ENCODE results near the gene LTBP3.
"Not testable (repeated sequence)": the region's sequence is repeated elsewhere in the genome, so short reads cannot be mapped to it uniquely, and the experiment has no call there.

Gene LTBP3

DNA sequence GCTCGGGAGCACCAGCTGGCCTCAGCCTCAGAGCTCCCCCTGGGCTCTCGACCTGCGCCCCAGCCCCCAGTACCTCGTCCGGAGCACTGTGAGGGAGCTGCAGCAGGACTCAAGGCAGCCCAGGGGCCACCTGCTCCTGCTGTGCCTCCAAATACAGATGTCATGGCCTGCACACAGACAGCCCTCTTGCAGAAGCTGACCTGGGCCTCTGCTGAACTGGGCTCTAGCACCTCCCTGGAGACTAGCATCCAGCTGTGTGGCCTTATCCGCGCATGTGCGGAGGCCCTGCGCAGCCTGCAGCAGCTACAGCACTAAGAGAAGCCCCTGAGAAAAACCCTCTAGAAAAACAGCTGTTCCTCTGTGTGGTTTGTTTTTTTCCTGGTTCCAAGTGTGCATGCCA lies 13.3 kb upstream of the LTBP3 start:
- DNase-seq: no peak

DNA sequence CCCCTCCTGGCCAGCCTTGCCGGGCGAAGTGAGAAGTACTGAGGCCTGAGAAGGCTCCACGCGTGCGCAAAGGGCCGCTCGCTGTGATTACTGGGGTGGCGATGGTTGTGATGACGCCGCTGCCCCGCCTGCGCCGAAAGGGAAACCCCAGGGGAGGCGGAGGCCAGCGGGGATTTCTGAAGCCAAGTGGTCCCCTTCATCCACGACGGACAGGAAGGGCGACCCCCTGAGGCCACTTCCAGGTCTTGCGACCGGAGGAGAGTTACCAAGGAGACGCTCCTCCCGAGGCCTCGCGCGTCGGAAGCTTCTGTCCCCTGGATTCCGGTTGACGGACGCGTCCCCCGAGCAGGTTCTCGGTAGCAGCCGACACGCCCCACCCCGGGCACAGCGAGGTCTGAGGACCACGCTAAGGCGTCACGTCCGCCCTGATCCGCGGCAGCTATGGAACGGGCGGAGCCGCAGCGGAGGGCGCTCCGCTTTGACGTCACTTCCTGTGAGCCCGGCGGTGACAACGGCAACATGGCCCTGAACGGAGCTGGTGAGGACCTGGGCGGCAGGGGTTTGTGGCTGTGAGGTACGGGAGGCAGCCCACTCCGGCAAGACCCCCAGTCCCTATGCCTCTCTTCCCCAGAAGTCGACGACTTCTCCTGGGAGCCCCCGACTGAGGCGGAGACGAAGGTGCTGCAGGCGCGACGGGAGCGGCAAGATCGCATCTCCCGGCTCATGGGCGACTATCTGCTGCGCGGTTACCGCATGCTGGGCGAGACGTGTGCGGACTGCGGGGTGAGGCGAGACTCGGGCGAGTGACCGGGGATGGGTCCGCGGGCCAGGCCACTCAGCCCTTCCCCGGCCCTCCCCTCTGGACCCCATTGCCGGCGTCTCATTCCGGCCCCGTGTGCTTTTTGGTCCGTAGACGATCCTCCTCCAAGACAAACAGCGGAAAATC lies 12.1 kb upstream of the LTBP3 start, which contains the start of gene ZNRD2:
Gene ZNRD2, plus strand, starts transcription at position 505 of the 946 bp plus-strand sequence. Its CDS starts 15 bp downstream, at position 520.
- DNase-seq: peak; percentile 100

DNA sequence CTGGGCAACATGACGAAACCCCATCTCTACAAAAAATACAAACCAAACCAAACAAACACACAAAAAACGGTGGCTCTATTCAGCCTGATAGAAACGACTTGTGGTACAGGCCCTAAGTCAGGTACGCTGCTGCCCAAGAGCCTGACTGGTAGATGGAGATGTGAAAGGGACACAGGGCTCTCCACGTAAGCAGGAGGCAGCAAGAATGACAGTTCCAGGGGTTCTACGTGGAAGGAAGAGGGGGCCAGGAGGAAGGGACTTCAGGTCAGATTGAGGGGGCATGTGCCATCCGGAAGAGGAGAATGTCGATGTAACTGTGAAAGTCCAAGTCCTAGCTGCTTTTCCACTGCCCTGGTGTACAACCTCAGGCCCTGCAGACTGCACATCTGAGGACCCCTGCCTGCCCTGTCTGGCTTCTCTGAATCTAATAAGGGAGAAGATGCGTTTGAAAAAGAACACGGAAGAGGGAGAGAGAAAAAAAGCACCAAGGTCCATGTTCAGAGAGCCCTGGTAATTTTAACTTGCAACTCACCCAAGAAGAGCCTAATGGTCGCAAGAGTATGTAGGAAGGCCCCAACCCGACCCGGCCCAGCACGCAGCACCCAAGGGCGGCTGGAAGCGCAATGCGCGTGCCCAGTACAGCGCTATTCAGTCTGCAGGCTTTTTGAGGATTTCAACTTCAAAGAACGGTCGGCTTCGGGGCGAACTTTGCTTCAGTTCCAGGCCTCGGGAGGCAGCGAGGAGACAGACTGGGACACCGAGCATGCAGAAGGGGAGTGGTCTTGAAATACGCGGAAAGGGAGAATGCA lies 11.2 kb upstream of the LTBP3 start:
- no peak for DNase-seq

DNA sequence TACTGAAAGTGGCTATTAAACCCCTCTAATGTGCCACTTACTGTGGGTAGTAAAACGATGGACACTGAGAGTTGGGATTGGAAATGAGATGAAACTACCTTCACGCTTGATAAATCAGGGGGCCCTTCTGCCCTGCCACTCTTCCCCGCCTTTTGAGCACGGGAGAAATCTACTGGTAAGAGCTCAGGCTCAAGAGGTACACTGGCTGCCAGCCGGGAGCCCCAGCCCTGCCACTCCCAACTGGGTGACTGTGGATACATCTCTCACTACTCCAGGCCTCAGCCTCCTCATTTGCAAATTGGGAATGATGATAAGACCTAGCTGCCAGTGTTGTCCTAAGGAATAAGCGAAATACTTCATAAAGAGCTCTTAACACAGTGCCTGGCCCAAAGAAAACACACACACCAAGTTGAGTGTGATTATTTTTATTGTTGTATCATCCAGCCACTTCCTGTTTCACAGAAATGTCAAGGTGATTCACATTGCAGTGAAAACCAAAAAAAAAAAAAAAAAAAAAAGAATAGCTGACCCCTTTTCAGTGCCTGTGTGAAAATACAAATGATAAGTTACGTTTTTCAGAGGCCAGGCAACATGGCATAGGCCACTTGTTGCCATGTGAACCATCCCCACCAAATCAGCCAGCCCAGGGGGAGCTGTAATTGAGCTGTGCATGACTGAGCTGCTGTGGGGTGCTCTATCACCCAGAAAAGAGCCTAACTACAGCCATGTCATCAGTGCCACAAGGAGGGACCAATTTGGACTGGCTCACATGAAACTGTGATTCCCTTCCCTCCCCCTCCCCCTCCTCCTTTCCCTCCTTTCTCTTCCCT lies 7.7 kb upstream of the LTBP3 start:
- DNase-seq: peak; percentile 76

DNA sequence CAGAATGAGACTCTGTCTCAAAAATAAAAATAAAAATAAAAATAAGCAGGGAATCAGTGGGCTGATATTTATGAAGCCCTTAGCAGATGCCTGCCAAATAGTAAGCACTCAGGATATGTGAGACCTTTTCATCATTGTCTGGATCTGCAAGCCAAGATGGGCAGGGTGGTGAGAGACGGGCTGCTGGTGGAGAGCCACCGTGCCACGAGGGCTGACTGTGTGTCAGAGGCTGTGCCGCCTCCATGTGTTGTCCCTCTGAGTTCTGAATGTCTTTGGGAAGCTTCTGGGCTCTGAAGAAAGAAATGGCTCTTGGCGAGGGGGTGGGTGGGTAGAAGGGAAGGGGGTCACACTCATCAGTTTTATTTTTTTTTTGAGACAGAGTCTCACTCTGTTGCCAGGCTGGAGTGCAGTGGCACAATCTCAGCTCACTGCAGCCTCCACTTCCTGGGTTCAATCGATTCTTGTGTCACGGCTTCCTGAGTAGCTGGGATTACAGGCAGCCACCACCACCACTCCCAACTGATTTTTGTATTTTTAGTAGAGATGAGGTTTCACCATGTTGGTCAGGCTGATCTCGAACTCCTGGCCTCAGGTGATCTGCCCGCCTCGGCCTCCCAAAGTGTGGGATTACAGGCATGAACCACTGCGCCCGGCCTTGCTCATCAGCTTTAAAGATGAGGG lies 6.9 kb upstream of the LTBP3 start:
- not testable (repeated sequence) for DNase-seq

DNA sequence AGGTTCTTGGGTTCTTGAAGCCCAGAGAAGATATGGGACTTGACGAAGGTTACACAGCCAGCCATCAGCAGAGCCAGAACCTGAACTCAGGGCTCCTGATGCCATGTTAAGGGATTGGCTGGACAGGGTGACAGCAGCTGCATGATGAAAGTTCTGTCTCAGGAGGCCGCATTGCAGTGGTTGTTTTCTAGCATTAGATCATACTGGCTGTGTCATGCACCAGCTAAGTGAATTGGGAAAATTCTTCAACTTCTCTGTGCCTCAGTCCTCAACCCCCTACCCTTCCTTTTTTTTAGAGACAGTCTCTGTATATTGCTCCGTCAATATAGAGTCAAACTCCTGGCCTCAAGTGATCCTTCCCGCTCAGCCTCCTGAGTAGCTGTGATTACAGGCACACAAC lies 5.4 kb upstream of the LTBP3 start:
- no peak for DNase-seq

DNA sequence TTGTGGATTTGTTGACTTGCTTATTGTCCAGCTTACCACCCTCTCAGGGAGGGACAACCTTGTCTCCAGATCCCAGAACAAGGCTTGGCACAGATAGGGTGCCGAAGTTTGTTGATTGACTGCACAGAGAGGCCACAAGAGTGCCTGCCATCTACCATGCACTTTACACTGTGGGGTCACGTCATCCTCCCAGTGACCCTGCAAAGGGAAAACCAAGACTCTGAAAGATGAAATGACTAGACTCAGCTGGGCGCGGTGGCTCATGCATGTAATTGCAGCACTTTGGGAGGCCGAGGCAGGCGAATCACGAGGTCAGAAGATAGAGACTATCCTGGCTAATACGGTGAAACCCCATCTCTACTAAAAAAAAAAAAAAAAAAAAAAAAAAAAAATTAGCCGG lies 4.6 kb upstream of the LTBP3 start:
- no peak for DNase-seq

DNA sequence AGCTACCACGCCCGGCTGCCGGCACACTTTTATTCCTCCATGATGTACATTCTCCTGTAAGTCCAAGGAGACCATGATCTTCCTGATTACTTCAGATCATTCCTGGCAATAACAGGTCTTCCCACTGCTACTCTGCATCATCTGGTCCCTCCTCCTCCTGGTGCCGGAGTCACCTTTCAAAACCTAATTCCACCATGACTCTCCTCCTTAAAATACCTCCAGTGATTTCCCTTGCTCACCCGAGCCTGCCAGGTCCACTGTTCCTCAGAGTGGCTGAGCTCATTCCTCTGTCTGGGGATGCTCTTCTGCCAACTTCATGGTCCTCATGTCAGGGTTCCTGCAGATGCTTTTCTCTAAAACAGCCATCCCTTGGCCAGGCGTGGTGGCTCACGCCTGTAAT lies 3.9 kb upstream of the LTBP3 start:
- no peak for DNase-seq

DNA sequence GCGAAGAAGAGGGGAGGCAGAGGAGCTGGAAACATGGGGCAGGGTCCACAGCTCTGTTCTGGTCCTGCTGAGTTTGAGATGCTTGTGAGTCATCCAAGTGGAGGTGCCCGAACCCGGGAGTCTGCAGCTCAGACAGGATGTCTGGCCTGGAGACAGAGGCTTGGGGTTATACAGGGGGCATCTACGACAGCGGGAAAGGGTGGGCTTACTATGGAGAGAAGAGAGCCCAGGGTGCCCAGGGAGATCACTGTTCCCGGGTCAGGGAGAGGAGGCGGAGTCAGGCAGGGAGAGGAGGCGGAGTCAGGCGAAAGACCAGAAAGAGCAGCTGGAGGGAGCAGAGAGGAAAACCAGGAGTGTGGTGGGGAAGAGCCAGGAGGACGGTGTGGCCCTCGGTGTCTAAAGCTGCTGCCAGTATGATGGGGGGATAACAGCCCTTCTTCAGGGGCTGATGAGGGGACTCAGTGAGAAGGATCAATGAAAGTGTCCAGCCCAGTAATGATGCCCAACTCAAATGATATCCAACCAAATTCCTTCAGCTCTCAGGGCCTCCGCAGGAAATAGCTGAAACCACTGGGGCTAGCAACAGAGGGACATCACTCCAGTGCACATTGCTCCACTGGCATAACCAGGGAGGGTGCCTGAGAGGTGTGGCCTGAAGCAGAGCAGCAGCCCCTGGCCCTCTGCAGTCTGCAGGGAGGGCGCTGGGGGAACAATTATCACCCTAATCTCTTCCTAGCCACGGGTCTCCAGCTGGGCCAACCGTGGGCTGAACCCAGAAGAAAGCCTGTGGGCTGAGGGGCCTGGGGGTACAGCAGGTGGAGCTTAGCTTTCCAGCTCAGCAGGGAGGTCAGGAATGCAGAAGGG lies 2.6 kb upstream of the LTBP3 start:
- no peak for DNase-seq

DNA sequence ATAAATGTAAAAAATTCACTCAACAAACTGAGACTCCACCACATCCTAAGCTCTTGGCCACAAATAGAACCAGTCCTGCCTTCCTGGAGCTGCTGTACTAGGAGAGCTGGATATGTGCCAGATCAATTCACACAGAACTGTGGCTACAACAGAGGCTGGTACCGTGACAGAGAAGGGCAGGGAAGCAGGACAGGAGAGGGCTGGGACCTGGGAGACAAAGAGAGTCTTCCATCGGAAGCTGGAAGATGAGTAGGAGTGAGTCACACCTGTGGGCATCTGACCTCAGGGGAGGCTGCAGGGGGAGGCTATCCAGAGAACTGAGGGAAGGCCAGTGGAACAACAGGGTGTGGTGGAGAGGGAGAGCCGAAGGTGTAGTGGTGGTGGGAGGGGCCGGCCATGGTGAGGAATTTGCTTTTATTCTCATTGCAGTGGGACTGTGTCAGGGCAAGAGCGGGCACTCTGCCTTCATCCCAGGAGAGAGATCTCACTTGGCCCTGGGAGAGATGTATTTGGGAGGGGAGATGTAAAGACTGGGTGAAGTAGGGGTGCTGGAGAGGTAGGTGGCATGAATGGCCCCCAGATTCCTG lies 1.9 kb upstream of the LTBP3 start:
- no peak for DNase-seq

DNA sequence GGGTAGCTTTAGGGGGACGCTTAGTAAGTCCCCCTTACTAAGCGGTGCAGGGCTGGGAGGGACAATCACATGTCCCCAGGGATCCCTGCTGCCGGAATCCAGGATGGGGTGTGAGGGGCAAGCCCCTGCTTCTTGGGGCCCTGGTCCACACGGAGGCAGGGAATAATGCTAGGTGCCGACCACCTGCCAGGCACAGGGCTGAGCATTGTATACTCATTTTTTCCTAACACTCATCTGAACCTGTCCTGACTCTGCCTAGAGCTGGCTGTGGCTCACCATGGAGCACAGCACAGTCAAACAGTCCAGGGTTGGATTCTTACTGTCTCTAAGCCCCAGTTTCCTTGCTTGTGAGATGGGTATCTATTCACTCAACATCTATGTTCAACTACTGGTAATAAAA lies 1.4 kb upstream of the LTBP3 start:
- no peak for DNase-seq

DNA sequence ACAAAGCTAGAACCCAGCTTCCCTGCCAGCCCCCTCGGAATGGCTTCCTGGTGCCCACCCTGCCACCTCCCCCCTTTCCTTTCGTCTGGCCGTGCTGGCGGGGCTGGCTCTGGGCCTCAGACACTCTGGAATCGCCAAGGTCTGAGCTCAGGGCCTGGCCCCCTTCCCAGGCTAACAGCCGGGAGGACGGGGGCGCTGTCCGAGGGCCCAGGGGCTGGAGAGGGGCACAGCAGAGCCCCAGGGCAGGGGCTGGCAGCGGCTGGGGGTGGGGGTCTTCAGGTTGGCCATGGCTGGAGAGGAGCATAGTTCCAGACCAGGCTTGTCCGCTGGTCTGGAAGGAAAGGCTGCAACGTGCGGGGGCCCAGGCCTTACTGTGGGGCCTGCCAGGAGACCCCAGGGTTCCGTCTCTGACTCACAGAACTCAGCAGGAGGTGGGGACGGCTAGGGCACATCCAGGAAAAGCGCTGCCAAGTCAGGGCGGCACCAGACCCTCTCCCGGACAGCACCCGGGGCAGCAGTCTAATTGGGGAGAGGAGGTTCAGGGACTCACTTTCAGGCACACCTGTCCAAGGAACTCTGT lies 861 bp upstream of the LTBP3 start:
- DNase-seq: no peak

DNA sequence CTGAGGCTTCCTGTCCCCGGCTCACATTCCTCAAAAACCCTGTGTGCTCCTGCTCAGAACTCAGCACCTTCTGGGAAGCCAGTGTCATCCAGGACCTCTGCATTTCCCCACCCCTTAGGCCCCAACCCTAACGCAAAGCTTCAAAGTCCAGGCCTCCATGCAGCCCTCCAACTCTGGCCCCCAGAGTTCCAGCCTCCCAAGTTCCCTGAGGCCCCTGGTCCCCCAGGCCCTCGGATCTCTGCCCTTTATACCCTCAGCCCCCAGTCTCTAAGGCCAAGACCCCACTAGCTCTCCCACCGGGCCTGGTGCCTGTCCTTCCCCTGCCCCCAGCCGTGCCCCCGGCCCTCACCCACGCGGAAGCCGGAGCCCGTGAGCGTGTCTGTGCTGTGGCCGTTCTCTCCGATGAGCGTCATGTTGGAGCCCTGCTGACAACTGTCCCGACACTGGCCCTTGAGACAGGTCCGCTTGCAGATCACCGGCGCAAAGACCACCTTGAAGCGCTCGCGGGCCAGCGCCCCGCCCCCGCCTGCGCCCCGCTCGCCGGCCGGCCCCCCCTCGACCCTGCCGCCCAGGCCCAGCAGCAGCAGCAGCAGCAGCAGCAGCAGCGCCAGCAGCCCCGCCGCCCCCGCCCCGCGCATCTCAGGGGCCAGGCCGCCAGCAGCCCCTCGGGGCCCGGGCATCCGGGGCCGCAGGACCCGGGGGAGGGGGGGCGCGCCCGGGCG lies 718 bp downstream of the LTBP3 start:
- DNase-seq: no peak

DNA sequence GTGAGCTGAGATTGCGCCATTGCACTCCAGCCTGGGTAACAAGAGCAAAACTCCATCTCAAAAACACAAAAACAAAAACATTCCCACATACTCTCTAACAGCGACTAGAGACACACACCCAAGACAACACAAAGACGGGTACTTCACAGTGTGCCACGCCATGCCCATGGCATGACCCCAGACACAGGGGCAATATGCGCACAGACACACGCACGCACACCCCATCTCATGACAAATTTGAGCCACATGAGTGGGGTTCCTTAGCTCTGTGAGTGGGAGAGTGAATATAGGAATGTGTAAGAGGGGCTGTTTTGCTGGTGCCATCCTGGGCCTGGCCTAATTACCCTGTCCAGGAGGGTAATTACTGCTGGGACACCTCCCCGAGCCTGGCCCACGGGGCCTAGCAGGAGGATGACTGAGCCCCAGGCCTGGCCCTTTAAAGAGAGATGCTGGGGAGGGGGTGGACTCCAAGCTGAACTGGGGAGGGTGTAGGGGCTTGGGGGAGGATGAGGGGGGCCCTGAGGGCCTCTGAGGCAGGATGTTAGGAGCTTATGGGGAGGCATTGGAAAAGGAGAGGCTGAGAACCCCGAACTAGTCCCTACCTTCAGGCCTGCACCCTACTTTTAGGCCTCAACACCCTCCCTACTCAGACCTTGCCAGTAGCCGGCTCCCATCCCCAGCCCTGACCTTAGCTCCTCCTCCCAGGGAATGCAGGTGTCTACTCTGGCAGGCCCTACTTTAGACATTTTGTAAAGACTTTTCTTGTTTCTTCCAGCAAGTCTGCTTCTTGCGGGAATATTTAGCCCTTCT lies 1.5 kb downstream of the LTBP3 start:
- DNase-seq: no peak

DNA sequence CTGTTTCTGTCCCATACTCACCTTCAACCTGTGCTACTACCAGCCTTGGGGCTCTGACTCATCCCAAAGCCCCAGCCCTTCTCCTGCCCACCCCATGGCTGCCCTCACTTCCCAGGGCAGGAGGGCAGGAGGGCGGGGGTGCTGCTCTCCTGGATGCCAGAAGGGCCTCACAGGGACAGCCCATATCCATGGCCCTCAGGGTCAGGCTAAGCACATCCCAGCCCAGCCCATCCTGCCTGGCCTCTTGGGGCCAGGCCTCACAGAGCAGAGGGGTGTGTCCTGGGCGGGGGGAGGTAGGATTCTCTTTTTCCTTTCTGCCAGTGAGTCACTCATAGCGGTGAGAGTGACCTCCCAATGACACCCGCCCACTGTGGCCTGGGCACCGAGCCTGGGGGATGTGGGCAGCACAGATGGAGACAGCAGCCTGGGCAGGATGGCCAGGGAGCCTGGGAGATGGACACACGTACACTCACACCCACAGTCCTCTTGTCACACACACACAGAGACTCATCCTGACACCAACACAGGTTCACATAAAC lies 2.4 kb downstream of the LTBP3 start:
- peak; percentile 75 for DNase-seq

DNA sequence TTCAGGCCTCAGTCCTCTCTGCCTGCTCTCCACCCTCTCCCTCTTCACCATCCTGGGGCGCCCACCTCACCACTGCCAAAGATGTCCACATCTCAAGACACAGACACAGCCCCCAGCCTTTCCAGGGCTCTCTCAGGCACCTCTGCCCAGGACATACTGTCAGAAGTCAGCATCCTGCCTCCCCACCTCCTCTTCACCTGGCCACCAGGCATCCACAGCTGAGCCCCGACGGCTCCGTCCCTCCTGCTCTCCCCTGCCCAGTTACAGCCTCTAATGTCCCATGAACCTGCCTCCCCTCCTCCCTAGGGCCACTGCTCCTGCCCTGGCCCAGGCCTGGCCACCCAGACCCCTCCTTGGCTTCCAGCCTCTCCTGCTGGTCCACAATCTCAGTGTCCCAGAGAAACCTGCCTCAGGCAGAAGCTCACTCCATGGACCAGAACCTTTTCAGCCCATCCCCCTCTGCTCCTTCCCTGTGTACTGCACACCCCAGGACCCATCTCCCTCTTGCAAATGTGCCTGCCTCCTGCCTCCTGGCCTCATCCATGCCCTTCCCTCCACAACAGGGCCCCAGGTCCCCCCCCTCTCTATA lies 3.2 kb downstream of the LTBP3 start:
- DNase-seq: no peak

DNA sequence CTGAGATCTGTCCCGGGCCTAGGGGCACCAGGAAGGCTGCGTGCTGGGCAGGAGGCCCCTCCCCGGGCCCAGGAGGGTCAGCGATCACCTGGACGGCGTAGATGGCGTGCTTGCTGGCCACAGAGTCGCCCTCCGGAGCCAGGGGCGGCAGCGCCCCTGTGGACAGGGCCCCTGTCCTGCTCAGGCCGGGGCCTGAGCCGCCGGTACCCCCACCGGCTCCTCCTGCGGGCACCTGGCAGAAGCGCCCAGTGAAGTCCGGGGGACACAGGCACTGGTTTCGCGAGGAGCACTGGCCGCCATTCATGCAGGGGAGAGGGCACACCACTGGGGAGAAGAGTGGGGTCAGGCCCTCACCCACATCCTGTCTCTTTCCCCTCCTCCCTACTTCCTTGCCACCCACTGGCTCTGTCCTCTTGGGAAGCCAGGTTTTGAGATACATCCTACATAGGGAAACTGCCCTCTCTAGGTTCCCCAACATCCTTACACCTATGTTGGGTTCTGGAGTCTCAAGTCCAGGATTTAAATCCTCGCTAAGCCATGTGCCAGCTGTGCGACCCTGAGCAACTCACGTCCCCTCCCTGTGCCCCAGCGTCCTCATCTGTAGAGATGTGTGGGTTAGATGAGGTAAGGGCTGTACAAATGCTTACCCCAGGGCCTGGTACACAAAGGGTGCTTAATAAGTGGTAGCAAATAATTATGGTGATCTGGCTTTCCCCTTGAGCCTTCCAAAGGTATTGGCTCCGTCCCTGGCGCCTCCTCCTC lies 3.9 kb downstream of the LTBP3 start:
- DNase-seq: no peak
